Psoas muscle (tissue), 8 donors: ENCODE measurements around the gene ITIH5. TPM values are rescaled to one million over a fixed set of nuclear protein-coding genes. Genes with fewer than 3 reads are reported as not detected.

ENCODE experiments used
- ATAC-seq, 4 donors: fragments of 200-7000 bp; cut with Tn5 transposase; one replicate each; pipeline ENCODE4 v1.9.1; 2020; ENCODE audit warnings: moderate library complexity in 3 of 4, mild to moderate bottlenecking in 2 of 4
- DNase-seq, 2 donors: peaks; one replicate each; pipeline ENCODE4 v3.0.0-alpha.2; 2020
- H3K27ac ChIP-seq: fragments of 200-600 bp; one replicate; pipeline ENCODE4 v1.8.0; 2022
- H3K27me3 ChIP-seq, 3 donors: fragments of 200-600 bp in 1 of 3; one replicate each; pipeline versions ENCODE4 v1.6.1 to v1.8.0; 2013 to 2022; ENCODE audit warnings: low read length in 2 of 3, mild to moderate bottlenecking in 2 of 3, moderate library complexity in 1 of 3; ENCODE audit not compliant: insufficient read depth in 3 of 3
- H3K36me3 ChIP-seq, 2 donors: fragments of 200-600 bp in 1 of 2; one replicate each; pipeline versions ENCODE4 v1.6.1 to v1.8.0; 2013 to 2022; ENCODE audit warnings: low read depth in 1 of 2, mild to moderate bottlenecking in 1 of 2, moderate library complexity in 1 of 2; ENCODE audit not compliant: insufficient read depth in 1 of 2
- H3K4me1 ChIP-seq: fragments of 200-600 bp; one replicate; pipeline ENCODE4 v1.8.0; 2022
- H3K4me3 ChIP-seq: fragments of 200-600 bp; one replicate; pipeline ENCODE4 v1.8.0; 2022; ENCODE audit warnings: mild to moderate bottlenecking
- H3K9me3 ChIP-seq: fragments of 200-600 bp; one replicate; pipeline ENCODE4 v1.8.0; 2022
- WGBS, 3 donors: extraction: QIAGEN DNeasy Blood & Tissue Kit; methylation state at CpG; one replicate each; pipeline versions ENCODE4 v1.1.6 to v1.1.7; 2013; 5-methylcytosine and 5-hydroxymethylcytosine counted together
- intact Hi-C, 2 donors: fragments of 100-400 bp; cut with DNase I; formaldehyde crosslinking; loops; one replicate each; pipeline versions ENCODE4 v1.11.0 to v1.14.2; 2022
- polyA plus RNA-seq, 3 donors: library from polyadenylated mRNA; stranded (reverse); fragments of 200-250 nt; gene quantifications; one replicate each; pipeline ENCODE4 v1.2.3, GENCODE V29; 2013
- total RNA-seq, 4 donors: library from RNA; stranded (reverse); fragmentation: NEBNext Ultra II Directional in 2 of 4; extraction: Animal tissue kit (Norgen Biotek cat#: 25700) in 2 of 4; gene quantifications; one replicate each; pipeline versions ENCODE4 v1.2.1 to v1.2.4, GENCODE V29; 2021 to 2023
- TF ChIP-seq, protein P1 (sequence below): fragments of 200-600 bp; IDR thresholded peaks from one replicate; pipeline ENCODE4 v1.8.0; 2022; ENCODE audit warnings: antibody characterized with exemption
- donor health status: healthy with polysubstance abuse.
- donor health status: DM: no; HTN: no; CAD: no; lungs with moderate emphysema.
- donor health status: Bipolar disorder and iron deficiency.
- donor health status: healthy.
- donor health status: DM: yes; HTN: yes; CAD: no.
- donor health status: DM: no; HTN: no; CAD: no.
- donor health status: DM: no; HTN: no; CAD: no.
- donor health status: DM: yes; HTN: yes; CAD: no.

Gene ITIH5
- total and polyA plus RNA-seq, 7 donors = 1.3 to 13.0 (median 2.9) TPM

DNA sequence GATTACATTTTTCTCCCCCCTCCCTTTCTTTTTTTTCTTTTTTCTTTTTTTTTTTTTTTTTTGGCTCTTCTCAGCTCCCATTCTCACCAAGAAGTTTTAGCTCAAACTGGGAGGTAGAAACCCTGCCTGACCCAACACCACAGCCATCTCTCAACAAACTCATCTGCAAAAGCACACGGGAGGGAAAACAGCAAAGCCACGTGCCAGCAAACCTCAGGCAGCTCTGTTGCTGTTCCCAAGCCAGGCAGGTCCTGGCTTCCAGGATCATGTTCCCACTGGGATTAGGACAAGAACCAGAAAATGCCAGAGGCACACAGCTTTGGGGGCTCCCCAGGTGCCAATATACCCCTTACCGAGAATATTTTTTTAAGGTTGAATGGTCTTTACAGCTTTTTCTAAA lies 56.7 kb downstream of the ITIH5 start:
- no peak for DNase-seq
- no peaks in the 10 kb centered on the region for H3K9me3 ChIP-seq
- H3K4me1 ChIP-seq = peaks cover 5% of the 10 kb centered on the region
- H3K36me3 ChIP-seq = no peaks in the 10 kb centered on the region
- TF ChIP-seq, protein P1, sequence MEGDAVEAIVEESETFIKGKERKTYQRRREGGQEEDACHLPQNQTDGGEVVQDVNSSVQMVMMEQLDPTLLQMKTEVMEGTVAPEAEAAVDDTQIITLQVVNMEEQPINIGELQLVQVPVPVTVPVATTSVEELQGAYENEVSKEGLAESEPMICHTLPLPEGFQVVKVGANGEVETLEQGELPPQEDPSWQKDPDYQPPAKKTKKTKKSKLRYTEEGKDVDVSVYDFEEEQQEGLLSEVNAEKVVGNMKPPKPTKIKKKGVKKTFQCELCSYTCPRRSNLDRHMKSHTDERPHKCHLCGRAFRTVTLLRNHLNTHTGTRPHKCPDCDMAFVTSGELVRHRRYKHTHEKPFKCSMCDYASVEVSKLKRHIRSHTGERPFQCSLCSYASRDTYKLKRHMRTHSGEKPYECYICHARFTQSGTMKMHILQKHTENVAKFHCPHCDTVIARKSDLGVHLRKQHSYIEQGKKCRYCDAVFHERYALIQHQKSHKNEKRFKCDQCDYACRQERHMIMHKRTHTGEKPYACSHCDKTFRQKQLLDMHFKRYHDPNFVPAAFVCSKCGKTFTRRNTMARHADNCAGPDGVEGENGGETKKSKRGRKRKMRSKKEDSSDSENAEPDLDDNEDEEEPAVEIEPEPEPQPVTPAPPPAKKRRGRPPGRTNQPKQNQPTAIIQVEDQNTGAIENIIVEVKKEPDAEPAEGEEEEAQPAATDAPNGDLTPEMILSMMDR = no peak
- intact Hi-C loops = no loop called here
- no peak overlapping the region for H3K27ac ChIP-seq
- WGBS, 3 donors = 8 to 26% (median 23%) methylated on average over 3 of the region's 3 CpGs
- peak in 2 of 4 donors; percentile 22 to 44 for ATAC-seq
- H3K27me3 ChIP-seq = no peaks in the 10 kb centered on the region
- no peak overlapping the region for H3K4me3 ChIP-seq

DNA sequence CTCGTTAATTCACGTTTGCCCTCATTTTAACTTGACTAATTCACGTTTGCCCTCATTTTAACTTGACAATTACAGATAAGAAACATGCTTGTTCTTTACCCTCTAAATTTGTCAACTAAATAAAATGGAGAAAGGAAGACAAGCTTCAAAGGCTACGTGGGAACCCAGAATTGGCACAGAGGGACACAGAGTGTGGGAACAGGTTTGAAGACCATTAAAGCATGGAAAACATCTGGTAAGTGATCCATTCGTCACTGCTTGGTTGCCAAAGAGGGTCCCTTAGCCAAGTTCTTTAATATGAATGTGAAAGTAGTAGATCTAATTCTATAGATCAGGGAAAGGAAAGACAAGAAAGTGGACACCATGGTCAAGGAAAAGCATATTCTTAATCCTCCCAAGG lies 57.2 kb downstream of the ITIH5 start:
- no peaks in the 10 kb centered on the region for H3K36me3 ChIP-seq
- ATAC-seq (no peak), DNase-seq (no peak)
- H3K4me3 ChIP-seq = no peak overlapping the region
- no peak overlapping the region for H3K27ac ChIP-seq
- H3K9me3 ChIP-seq = no peaks in the 10 kb centered on the region
- H3K4me1 ChIP-seq = peaks cover 5% of the 10 kb centered on the region
- intact Hi-C loops = no loop called here
- H3K27me3 ChIP-seq = no peaks in the 10 kb centered on the region
- TF ChIP-seq, protein P1 = no peak
- 51 to 80% (median 57%) methylated on average over 5 of the region's 5 CpGs for WGBS, 3 donors

- intact Hi-C loops = no loop called here
- H3K27me3 ChIP-seq = no peaks in the 10 kb centered on the region
- TF ChIP-seq, protein P1 = no peak
- ATAC-seq = no peak
- WGBS, 3 donors = 89 to 94% (median 92%) methylated on average over 11 of the region's 11 CpGs
- H3K27ac ChIP-seq = no peak overlapping the region
- H3K36me3 ChIP-seq = no peaks in the 10 kb centered on the region
- H3K4me1 ChIP-seq = peaks cover 5% of the 10 kb centered on the region
- H3K9me3 ChIP-seq = no peaks in the 10 kb centered on the region
- H3K4me3 ChIP-seq = no peak overlapping the region
- no peak for DNase-seq
Measured at GRCh38 chr10:7608001-7608400, 58.8 kb downstream of the ITIH5 start.

- peak in 1 of 2 donors; percentile 59 for DNase-seq
- ATAC-seq = peak in 1 of 4 donors; percentile 65
- peaks cover 5% of the 10 kb centered on the region for H3K4me1 ChIP-seq
- no peak overlapping the region for H3K4me3 ChIP-seq
- no peaks in the 10 kb centered on the region for H3K27me3 ChIP-seq
- 51 to 53% (median 53%) methylated on average over 4 of the region's 4 CpGs for WGBS, 3 donors
- no peak overlapping the region for H3K27ac ChIP-seq
- no peaks in the 10 kb centered on the region for H3K9me3 ChIP-seq
- TF ChIP-seq, protein P1 = no peak
- intact Hi-C loops = no loop called here
- H3K36me3 ChIP-seq = no peaks in the 10 kb centered on the region
Measured at GRCh38 chr10:7606951-7607404, 59.8 kb downstream of the ITIH5 start.
